Suppressor macrophage treated with lipopolysaccharide for 1 hour (primary cell): ENCODE data around the gene POLR3GL.

Experiments
- DNase-seq, 3 donors: peaks; one replicate each; pipeline ENCODE4 v3.0.0-alpha.2; 2020 to 2022

The POLR3GL gene

DNA sequence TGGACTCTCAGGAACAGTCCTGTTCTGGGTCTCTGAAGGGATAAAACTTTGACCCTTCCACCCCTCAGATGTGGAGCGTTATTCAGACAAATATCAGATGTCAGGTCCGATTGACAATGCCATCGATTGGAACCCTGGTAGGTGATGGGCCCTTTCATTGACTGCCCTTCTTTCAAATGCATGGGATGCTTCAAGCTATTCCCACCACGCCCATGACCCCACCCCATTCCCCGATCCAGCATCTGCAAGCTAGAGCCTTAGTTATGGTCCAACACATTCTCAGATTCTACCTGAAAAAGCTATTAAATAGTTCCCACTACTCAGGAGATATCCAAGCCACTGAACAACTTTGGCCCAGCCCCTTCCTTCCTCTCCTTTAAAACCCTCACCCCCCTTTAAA is 12.5 kb downstream of the POLR3GL start:
- DNase-seq, result no peak

DNA sequence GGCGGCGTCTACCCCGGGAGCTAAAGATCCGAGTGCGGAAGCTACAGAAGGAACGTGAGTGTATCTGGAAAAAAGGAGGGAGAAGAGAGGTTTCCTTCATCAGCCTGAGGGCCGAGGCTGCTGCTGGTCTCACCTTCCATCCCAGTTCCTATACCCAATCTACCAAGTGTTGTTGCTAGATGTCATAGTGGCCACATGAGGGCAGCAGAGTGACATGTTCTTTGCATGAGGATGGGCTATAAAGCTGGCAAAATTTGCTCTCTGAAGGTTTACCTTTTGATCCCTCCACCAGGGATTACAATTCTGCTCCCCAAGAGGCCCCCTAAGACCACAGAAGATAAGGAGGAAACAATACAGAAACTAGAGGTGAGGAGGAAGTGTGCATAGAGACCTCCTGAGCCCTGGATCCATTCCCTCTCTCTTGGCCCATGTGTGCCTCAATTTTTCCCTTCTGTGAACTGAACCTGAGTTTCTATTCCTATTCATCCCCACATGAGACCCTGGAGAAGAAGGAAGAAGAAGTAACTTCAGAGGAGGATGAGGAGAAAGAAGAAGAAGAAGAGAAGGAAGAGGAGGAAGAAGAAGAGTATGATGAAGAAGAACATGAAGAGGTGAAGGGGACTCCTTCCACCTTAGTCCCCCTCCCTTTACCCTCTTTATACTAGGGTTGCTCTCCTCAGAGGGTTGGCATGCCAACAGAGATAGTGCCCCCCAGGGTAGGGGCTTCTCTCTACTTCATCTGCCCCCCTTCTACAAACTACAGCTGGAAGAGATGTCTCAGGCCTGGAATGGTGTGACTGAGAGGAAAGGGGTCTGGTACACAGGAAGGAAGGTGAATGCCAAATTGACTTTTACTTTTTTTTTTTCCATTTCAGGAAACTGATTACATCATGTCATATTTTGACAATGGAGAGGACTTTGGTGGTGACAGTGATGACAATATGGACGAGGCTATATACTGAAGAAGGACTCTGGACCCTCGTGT is 13.3 kb downstream of the POLR3GL start:
- DNase-seq, result peak; percentile 85 to 87 (median 87)

DNA sequence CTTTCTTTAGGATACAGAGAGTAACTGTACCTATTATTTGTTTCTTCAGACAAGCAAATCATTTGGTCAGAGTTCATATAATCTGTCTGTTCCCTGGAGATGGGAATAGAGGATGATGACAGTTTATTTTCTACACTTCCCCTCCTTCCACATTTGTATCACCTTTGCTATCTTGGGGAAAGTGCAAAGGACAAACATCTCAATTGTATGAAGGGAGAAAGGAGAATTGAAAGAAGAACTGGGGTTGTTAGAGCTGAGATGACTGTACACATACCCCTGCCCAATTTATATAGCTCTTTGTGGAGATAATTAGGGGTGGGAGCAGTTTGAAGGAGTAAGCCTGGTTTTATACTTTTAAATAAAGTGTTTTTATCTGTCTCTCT is 14.0 kb downstream of the POLR3GL start:
- DNase-seq, result no peak

DNA sequence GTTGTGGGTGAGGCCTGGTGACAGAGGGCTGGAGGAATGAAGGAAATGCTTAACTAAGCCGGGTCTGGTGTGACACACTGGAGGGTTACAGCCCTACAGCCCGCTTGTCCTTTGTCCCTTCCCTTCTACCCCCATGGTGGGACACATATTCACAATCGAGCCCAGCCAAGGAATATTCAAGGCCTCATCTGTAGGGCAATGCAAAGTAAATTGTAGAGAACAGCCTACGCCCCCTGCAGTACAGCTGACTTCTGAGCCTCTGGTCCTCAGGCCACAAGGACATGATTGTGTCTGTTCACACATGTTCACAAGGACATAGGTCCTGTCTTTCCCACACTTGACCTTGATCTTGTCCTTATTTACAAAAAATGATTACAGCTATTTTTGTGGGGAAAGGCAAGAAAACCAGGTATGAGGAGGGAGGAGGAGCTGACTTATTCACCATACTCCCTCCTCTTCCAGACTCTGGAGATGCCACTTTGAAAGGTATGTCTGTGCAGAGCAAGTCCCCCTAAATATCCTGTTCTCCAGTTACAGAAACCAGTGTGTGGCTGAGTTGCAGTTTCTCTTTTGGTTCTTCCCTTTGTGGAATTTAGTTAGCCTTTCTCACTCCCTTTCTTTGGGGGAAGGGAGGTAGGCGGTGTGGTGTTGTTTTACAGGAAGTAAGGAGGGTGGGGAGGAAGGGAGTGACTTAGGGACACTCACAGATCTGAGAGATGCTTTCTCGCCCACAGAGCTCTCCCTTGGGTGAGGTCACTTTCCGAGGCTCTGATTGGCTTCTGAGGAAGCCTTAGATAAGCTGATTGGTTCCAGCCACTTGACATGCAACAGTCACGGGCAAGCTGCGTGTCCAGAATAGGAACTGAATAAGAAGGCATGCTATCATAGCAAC is 14.6 kb downstream of the POLR3GL start:
- DNase-seq, result peak; percentile 97 to 100 (median 99)

DNA sequence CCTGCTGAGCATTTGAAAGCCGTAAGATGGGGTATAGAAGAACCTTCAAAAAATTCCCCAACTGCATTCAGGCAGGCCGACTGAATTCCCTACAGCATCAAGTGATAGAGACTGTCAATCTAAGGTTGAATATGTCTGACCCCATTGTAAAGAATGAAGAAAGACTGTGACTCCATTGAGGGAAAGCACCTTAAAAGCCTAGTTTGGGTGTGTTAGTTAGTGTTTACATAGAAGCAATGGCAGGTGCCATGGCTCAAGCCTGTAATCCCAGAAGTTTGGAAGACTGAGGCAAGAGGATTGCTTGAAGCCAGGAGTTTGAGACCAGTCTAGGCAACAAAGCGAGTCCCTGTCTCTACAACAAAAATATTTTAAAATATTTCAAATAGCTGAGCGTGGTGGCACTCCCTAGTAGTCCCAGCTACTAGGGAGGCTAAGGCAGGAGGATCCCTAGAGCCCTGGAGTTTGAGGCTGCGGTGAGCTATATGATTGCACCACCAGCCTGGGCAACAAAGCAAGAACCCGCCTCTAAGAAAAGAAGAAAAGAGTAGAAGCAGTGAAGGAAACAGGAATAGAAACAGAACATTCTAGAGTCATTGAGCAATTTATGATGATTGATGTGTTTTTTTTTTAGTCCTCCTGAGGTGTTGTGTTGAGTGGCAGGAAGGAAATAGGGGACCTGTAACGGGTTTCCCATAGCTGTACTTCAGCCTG is 15.4 kb downstream of the POLR3GL start:
- DNase-seq, result peak in 2 of 3 donors; percentile 60 to 70

DNA sequence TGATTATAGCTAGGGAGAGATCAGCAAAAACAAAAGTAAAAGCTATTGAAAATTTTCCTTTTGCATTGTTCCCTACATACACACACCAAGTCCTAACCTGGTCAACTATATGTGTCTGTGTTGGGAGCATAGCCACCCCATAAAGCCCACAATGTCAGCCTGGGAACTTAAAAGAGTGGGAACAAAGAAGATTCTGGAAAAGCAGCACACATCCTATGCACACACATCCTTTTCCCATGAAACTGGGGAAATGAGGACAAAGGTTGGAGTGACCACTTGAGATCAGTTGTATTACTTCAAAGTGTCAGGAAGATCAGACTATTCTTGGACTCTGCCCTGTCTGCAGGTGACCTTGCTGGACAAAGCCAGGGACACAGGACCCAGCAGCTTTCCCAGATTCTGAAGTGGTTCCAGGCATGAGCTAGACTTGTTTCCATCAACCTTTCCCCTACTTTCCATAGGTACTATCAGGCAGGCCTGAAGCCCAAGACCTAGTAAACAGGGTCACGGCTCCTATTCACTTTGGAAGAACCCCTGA is 16.0 kb downstream of the POLR3GL start:
- no peak for DNase-seq

DNA sequence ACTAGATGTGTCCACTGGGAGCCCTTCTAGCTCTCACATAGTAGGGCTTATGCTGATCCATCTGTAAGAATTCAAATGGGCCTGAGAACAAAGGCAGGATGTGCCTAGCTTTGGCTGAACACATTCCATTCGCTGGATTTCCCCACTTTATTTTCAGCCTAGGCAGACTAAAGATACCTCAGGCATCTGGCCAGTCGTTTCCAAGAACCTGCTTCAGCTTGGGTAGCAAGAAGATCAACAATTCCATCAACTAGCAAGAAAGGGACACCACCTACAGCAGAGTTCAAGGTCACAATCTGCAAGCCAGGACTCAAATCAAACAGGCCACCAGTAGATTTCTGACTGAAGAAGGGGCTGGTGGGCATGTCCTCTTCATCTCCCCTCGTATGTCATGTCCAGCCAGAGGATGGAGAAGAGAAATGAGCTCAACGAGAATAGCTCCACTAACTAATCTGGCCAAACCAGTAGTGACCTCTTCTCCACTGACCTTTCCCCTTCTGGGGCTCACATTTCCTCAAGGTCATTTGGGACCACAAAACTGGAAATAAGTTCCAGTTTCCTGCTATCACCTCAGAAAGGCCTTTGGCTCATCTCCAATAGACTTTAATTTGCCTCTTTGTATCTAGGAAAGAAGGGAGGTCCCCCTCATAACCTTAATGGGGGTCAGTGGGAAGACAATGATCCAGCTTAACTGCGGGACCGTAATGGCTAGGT is 17.7 kb downstream of the POLR3GL start:
- no peak for DNase-seq

DNA sequence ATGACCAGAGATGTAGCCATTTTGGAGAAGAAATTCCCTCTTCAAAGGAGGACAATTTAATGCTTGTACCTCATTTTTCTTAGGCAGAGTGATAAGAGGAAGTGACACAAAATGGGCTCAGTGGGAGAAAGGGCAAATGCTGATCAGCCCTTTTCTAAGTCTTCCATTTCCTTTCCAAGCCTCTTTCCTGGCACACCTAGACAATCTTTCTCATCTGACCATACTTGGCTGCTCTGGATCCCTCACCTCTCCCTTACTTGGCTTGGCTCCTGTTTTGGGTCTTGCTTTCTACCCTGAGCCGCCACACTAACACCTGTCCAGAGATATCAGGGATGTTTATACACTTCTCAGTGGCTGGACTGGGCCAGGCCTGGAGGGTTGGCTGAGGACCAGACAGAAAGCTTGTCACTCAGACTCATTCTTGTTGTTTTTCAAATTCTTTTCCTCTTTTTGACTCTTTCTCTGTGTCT is 18.8 kb downstream of the POLR3GL start:
- DNase-seq, result peak; percentile 49 to 67 (median 64)

DNA sequence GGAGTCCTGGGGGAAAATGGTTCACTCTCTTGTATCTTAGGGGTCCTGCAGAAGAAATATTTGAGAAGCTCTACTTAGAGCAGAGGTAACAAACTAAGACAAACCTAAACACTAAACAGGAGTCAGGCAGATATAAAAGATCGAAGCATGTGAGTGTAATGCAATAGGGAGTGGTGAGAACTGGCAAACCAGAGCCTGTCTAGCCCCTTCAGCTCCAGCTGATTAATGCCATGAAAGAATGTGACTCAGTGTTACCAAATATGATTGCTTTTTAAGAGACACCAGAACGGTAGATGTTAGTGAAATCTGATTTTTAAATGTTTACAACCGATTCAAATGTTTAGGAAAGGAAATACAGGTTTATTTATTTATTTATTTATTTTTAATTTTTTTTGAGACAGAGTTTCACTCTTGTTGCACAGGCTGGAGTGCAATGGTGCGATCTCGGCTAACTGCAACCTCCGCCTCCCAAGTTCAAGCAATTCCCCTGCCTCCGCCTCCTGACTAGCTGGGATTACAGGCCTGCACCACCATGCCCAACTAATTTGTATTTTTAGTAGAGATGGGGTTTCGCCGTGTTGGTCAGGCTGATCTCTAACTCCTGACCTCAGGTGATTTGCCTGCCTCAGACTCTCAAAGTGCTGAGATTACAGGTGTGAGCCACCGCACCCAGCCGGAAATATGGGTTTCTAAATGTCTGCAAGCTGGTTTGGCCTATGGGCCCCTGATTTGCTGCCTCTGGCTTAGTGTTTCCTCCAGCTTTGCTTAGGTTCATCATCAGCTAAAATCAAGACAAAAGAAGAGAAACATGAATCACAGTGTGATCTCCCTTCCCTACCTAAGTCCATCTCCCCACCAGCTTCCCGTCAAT is 19.7 kb downstream of the POLR3GL start:
- peak in 1 of 3 donors; percentile 41 for DNase-seq

DNA sequence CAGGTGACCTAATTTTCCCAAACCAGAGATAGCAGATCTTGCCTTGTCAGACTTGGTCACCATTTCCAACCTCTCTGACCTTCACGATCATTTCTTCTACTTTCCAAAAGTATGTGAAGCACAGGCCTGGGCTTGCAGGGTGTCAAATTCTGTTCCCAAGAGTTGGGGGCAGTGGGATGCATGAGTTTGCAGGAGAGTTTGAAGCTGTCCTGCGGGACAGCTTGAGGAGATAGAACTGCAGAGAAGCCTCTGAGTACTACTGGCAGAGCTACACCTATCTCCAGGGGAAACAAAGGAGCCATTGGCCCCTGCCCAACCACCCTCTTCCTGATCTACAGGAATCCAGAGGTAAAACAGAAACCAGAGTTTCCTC is 20.6 kb downstream of the POLR3GL start:
- no peak for DNase-seq

DNA sequence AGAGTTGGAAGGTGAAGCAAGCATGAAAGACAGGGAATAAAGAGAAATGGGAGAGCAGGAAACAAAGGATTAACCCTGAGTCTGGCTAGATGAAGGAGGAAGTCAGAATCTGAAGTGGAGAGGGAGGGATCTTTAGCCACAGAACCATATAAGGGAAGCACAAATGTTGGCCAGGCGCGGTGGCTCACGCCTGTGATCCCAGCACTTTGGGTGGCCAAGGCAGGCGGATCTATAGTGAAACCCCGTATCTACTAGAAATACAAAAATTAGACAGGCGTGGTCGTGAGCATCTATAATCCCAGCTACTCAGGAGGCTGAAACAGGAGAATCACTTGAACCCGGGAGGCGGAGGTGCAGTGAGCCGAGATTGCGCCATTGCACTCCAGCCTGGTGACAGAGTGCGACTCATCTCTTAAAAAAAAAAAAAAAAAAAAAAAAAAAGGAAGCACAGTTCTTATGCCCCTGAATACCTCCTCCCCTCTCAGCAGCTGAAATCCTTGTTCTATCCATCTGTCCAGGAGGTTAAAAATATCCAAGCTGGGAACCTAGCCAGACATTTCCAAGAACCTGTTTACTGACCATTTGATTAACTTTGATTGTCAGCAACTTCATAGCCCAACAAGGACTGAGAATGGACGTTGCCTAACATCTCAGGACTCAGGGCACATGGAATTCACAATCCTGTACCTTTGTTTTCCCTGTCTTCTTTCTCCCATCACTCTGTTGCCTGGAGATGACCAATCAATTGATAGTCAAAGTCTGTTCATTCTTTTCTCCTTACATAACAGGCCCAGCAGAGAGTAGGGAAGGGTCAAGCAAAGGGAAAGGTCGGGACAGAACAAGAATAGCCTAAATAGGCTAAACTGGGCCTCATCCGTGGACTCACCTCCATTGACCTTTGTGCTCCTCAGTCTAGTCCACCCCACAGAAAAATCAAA is 21.3 kb downstream of the POLR3GL start:
- DNase-seq, result peak; percentile 68 to 73 (median 70)

DNA sequence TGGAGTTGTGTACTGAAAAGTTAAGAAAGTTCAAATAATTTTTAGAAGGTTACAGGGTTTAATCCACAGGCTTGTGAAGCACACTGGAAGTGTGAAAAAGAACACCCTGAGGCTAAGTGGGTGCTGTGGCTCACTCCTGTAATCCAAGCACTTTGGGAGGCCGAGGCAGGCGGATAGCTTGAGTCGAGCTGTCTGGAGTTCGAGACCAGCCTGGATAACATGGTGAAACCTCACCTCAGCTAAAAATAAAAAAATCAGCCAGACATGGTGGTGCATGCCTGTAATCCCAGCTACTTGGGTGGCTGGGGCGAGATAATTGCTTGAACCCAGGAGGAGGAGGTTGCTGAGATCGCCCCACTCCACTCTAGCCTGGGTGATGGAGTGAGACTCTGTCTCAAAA is 22.1 kb downstream of the POLR3GL start:
- DNase-seq, result no peak

DNA sequence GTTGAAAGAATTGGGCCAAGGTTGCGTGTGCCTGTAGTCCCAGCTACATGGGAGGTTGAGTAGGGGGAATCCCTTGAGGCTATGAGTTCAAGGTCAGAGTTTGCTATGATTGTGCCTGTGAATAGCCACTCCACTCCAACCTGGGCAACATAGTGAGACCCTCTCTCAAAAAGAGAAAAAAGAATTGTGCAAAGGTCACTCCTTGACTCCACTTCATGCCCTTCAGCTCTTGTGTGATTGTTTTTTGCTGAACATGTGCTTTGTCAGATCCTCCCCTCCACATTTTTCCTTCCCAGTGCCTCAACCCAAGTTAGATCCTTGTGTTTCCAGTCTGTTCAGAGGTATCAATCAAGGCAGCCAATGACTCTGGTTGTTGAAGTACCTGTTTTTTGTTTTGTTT is 23.4 kb downstream of the POLR3GL start:
- no peak for DNase-seq

DNA sequence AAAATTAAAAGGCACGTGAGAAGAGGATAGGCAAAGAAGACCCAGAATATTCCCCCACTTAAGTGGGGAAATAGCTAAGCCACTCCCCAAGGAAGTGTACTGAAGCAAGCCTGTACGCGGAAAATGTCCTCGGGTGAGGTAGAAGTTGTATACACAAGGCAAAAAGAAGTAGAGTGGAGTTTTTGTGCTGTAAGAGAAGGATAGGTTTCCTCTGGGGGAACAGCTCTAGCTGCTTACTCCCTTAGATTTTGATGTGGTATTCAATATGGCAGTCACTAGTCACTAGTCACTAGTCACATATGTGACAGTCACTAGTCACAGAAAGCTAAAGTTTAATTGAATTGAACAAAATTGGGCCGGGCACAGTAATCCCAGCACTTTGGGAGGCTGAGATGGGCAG is 24.3 kb downstream of the POLR3GL start:
- DNase-seq, result no peak

DNA sequence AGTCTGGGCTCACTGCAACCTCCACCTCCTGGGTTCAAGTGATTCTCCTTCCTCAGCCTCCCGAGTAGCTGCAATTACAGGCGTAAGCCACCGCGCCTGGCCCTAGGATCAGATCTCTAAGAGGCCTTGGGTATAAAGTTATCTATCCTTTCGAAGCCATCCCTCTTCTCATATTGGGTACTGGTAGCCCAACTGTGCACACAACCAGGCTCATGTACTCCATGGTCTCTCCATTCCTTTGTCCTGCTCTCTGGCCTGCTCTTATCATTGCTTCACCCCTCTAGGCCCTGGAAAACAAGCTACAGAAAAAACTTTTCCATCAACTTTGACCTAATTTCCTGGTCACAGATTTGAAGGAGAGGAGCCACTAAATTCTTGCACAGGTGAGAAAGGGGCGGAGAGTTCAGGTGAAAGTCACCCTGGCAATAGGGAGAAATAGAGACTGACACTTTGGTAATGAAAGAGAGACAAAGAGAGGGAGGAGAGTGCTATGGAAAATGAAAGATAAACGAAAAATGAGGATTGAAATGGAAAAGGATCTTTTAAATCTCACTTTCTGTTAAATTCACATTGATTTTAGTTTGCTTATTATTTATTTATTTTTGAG is 25.9 kb downstream of the POLR3GL start:
- no peak for DNase-seq

DNA sequence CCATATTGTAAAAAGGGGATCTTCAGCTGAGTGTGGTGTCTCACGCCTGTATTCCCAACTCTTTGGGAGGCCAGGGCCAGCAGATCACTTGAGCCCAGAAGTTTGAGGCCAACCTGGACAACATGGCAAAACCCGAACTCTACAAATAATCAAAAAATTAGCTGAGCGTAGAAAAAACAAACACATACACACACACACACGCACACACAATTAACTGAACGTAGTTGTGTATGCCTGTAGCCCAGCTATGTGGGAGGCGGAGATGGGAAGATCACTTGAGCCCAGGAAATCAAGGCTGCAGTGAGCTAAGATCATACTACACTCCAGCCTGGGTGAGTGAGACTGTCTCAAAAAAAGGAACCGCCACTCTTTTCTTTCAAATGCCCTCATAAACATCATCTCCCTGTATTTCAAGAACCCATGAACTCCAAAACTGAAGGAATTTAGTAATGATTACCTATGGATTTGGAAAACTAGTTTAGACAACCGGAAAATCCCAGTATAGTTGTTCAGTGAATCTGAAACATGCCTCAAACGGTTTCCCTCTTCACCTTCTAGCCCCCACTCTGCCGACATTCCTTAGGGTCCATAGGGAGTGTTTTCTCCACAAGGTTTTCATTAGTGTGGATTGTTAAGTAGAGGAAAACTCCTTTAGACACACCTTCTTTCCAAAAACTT is 27.4 kb downstream of the POLR3GL start:
- peak in 2 of 3 donors; percentile 37 to 41 for DNase-seq

DNA sequence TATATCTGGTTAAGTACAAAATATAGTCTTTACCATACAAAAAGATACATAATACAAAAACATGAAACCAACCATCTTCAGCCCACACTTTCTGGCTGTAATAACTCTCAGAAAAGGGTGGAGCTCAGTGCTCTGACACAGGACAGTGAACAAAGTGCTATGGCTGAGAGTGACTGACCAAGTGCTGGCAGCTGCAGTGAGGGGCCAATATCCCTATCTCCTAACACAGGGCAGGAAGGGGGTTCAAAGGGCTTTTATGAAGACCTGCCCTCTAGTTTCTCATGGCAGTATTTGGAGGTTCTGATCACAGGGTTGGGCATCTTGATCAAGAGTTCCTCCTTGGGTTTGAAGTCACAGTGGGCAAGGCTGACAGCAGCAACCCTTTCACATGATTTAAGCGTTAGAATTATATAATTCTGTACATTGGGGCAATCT is 28.0 kb downstream of the POLR3GL start:
- DNase-seq, result no peak

DNA sequence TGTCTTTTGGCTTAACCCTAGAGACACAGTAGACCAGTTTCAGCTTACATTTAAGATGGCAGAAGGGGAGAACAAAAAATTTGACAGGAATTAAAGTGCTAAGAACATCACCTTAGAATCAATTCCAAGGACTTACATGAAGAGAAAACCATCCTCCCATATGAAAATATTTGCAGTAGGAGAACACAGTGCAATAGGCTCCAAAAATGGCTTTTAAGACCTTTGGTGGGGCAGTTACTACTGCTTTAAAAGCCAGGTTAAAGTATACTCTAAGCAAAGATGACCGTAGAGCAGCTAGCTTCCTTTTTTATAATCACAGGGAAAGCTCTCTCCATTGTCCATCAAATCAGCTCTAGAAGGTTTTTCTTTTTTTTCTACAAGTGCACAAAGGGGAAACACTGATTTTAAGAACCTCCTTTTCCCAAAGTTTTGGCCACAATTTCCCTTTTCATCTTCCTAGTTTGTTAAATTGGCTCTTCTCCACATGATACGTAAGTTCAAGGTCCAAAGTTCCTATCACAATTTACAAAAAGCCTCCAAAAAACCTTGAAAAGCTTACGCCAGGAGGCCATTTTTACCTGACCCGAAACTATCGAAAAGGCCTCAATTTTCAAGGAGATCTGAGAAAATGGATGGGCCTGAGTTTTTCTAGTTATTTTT is 28.6 kb downstream of the POLR3GL start:
- no peak for DNase-seq
